Medulla oblongata (tissue), 1 donor: ENCODE results near the gene KCNA10.

Experiments
- DNase-seq: peaks from one replicate; pipeline ENCODE4 v3.0.0-alpha.2; 2015; ENCODE audit errors: extremely low spot score

The KCNA10 gene

DNA sequence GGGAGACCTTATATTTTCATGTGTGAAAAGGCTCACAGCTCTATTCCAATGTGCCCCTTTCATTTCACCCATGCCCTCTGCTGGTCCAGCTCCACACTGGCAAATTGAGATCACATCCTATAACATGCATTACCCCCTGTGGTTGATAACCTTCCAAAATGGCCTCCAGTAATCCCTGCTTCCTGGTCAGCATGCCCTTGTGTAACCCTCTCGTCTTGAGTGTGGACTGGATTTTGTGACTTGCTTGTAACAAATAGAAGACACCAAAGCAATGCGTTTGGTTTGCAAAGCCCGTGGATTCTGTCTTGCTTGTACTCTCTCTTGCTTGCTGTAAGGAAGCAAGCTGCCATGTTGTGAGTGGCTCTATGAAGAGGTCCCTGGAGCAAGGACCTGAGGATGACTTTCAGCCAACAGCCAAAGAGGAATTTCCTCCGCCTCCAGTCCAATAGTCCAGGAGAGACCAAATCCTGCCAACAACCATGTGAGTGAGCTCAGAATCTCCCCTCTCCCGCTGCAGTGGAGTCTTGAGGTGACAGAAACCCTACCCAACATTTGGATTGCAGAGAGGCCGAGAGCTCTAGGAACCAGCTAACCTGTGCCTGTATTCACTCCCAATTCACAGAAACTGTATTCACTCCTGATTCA is 17.4 kb downstream of the KCNA10 start:
- DNase-seq = no peak

DNA sequence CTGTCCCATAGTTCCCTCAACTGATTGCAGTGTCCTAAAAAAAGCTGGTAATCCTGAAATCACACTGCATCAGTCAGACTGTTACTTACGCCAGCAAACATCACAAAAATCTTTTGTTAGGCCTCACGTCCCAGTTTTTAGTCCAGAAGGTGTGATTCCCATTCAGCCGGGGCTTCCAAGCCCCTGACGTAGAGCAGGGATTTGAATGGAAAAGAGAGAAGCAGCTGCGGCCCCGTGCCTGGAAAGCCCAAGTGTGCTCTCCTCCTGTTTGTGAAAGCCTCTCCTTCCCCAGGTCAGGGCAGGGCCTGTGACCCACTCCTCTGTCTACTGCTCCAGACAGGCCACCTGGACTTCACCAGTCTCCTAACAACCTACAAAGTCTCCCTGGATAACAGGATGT is 20.7 kb downstream of the KCNA10 start:
- no peak for DNase-seq

DNA sequence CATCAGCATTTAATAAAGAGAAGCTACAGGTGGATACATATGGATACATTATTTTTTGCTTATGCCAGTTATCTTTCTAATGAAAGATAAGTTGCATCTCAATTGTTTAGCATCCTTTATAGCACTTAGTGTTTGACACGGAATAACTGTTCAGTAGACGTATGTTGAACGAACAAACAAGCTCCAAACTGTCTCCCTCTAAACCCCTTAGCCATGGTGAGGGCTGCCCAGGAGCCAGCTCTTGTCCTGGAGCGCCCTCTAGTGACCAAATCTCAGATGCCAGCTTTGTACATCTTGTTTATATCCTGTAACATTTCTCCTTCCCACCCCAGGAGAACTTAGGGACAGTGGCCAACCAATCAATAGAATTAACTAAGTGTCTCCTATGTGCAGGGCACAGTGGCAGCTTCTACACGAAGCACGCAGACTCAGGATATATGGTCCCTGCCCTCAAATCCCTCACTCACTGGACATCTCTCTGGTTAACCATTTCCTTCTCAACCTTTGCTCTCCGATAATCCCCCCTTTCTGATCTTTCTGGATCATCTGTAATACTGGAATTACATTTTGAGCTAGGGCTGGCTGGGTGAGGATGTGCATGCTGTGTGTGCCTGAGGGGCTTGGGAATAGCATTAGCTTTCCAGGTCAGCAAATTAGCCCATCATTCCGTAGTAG is 22.9 kb downstream of the KCNA10 start:
- peak; percentile 90 for DNase-seq

DNA sequence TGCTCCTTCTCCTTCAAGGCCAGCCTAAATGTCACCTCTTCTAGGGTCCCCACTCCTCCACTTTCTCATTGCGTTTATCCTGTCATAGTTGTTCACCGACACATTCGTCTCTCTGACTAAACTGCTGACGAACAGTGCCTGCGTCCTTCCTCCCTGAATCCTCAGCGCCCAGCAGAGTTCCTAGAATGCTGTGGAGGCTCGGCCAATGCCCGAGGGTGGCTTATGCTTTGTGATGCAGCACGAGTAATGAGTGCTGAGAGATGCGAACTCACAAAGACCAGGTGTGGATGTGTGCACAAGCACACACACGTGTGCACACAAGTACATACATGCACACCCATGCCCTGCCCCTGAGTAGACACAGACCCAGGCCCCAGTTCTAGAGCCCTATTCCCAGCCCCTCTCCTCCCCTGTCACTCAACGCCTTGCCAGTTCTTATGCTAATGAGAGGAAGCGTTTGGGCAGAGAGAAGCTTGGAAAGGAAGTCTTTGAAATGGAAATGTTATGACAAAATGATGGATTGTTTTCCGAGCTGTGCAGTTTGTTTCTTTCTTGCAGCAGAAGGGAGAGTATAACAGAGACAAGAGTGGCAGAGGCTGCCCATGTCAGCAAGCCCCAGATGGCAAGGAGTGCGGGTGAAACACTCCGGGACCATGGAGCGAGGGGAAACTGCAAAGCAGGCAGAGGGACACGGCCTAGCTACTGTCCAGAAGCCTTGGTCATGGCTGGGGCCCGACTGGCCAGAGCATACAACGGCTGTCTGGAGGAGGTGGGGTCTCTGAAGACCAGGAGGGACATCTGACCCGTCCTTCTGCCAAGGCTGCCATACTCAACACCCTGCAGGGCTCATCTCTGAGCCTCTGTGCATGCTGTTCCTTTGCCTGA is 24.2 kb downstream of the KCNA10 start:
- no peak for DNase-seq

DNA sequence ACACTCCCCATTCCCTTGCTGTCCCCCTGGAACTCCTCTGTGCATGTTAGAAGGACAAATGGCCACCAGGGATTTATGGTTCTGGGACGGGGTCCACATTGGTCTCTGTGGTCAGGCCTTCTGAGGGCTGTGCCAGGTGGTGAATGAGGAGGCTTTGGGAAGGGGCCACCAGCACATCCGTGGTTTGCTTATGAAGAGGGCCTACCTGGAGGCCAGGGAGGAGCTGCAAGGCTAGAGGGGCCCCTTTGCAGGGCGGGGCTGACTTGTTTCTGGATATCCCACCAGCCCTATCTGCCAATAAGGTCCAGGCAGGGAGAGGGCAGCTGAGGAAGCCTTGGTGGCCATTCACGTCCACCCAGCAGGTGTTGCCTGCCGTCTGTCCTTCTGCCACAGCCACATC is 24.9 kb downstream of the KCNA10 start:
- DNase-seq = no peak

DNA sequence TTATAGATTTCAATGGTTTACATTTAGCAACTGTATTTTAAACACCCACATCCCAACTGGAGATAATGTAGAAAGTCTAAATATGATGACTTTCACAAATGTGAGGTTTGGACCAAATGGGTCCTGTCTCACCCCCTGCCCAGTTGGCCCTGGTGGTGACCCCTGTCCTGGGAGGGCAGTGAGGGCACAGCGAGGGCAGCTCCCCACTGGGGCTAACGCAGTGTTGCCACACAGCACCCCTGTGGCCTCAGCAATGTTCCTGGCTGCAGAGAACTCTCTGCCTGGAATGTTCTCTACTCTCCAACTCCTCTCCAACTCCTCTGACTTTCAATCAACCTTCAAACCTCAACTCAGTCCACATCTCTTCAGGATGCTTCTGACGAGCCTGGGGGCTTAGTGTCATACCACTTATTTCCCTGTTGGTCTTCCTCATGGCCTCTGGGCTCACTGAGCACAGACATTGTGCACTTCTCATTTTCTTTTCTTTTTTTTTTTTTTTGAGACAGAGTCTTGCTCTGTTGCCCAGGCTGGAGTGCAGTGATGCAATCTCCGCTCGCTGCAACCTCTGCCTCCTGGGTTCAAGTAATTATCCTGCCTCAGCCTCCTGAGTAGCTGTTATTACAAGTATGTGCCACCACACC is 25.8 kb downstream of the KCNA10 start:
- no peak for DNase-seq

DNA sequence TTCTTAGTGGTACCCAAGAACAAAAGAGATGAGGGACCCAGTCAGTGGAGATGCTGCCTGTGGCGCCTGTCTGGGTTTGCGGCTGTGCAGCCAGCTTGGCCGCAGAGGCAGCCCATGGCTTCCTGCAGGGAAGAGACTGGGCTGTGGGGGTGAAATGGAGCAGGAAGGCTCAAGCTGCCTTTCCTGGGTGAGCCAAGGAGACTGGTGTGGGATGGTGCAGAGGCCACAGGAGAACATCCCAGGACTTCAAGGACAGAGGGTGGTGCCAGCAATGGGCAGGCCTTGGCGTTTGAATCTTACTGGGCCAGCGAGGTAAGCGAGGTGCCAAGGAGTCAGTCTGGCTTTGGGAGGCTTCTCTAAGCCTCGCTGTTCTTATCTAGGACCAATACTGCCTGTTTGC is 26.4 kb downstream of the KCNA10 start:
- no peak for DNase-seq

DNA sequence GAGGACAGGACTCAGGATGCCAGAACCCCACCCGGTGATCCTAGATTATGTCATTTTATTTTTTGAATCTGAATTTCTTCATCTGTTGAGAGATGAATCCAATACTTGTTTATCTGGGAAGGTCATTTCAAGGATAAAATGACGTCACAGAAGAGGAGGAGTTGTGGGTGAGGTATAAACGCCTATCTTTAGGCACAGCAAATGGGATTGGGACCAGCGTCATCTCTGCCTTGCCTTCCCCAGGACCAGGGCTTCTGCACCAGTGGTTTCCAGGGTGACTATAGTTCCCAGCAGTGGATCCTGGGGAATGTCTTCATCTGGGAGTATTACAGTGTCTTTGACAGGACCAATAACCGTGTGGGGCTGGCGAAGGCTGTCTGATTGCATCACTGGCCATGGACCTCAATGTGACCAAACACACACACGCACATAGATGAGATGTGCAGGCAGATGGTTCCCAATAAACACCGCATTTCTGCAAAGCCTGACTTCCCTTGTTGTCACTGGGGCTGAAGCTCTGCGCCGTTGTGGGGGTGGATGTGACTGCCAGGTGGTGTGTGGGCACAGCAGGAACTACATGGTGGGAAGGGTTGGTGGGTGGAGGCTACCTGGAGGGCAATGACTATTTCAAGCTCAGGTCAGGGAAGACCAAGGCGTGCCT is 28.1 kb downstream of the KCNA10 start:
- no peak for DNase-seq

DNA sequence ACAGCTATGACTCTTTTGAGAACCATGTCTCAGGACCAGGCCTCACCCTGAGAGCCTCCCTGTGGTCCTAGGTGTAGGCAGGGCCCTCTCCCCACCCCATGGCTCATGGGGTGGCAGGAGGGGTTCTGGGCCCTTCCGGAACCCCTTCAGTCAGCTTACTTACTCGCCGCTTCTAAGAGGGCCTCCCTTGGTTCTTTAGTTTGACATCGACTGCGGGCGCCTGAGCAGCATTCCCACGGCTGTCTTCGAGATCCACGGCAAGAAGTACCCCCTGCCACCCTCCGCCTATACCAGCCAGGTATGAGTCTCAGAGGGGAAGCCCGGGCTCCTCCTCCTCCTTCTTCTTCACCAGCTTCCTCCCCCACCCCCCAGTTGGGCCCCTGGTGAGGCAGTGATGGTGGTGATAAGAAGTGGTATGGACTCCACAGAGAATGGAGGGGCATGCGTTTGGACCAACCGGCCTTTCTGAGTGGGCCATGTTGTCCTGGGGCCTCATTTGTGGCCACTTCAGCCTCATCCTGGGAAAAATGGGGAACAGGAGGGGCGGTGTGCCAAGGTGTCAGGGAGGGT is 28.9 kb downstream of the KCNA10 start:
- no peak for DNase-seq

DNA sequence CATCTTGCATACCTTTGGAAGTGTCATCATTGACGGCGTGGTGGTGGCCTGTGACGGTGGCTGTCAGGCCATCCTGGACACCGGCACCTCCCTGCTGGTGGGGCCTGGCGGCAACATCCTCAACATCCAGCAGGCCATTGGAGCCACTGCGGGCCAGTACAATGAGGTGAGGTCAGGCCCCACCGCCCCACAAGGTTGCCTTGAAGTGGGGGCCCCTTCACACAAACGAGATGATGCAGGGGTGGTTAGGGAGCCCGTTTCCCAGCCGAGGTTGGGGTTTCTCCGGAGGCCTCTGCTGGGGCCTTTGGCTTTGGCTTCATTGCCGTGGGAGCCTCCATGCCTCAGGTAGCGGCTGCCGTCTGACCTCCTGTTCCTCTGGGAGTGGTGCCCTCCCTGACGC is 29.6 kb downstream of the KCNA10 start:
- no peak for DNase-seq

DNA sequence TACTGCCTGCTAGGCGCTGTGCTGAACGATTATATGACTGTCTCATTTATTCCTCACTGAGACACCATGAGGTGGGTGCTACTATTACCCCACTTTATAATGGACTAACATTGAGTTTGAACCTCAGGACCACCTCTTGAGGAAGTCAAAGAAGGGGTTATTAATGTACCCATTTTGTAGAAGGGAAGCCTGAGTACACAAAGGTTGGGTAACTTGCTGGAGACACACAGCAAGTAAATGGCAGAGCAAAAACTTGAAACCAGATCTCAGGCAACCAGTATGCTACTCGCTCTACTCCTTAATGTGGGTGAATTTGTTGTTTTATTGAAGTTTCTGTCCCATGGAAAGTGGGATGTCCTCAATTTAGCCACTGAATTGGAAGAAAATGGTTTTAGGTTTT is 30.1 kb downstream of the KCNA10 start:
- DNase-seq = no peak

DNA sequence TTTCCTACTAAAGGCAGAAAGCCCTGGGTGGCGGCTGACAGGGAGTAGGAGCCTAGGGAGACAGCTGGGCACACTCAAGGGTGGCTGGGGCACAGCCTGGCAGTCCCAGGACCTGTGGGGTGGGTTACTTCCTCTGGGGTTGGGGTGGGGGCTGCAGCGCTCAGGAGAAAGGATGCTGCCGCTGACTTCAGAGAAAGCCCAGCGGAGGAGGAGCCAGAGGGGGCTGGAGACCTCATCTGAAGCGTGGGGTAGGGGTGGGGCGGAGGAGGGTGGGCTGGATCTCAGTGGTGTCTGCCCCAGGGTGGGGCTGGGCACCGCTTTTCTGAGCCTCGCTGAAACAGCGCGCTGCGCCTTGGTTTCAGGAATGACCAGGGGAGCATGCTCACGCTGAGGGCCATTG is 30.8 kb downstream of the KCNA10 start:
- no peak for DNase-seq

DNA sequence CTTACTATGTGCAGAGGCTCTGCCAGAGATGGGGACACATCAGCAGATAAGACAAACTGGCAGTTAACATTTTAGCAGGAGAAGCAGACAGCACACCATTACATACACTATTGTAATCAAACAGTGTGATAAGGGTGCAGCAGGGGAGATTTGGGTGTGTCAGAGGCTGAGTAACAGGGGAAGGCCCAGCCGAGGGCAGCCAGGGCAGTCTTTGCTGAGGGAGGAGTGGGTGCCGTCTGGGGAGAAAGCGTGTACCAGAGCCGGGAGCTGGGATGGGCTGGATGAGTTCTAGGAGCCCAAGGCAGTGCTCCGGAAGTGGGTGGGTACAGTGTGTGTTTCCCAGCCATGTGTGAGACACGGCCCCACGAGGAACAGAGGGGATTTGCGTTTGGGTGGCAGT is 31.2 kb downstream of the KCNA10 start:
- no peak for DNase-seq

DNA sequence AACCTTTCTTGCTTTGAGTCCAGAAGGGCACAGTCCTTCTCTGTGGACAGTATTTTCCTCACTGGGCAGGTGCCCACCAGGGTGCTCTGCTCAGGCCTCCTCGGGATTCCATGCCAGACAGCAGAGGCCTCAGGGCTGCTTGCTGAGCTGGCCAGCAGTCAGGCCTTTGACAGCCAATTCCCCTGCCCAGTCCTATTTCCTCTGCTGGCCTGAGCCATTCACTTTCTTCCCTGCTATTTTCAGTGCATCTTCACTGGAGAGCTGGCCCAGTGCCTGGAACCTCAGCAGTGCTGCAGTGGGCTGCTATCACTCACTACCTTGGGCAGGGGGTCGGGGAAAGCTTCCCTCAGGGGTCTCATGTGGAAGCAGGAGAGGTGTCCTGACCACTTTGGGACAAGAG is 33.2 kb downstream of the KCNA10 start:
- DNase-seq = no peak

DNA sequence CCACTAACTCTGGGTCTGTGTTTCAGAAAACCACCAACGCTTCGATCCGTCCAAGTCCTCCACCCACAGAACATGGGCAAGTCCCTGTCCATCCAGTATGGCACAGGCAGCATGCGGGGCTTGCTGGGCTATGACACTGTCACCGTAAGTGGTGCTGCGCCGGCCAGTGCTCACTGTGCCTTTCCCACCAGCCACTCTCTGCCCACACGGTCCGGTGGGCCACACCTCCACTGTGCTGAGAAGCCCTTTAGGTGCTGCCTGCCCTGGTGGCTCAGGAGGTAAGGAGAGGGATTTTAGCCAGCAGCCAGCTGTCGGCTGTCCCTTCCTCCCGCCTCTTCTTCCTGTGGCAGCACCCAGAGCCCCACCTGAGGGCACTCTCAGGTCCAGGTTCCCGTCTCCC is 34.2 kb downstream of the KCNA10 start:
- DNase-seq = no peak

DNA sequence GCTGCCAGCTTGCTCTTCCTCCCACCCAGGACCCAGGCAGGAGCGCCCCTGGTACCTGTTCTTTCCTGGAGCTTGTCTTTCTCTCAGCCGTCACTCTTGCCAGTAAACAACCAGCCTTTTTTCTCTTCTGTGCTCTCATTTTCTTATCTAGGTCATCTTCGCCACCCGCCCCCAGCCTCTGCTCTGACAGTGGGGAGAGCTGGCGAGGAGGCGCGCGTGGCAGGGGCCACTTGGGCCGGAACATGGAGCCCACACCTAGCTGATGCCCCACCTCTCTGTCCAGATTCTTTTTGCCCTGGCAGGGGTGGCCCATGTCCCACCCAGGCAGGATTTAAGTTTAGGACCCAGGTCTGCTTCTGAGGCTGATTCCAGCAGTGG is 35.7 kb downstream of the KCNA10 start:
- no peak for DNase-seq

DNA sequence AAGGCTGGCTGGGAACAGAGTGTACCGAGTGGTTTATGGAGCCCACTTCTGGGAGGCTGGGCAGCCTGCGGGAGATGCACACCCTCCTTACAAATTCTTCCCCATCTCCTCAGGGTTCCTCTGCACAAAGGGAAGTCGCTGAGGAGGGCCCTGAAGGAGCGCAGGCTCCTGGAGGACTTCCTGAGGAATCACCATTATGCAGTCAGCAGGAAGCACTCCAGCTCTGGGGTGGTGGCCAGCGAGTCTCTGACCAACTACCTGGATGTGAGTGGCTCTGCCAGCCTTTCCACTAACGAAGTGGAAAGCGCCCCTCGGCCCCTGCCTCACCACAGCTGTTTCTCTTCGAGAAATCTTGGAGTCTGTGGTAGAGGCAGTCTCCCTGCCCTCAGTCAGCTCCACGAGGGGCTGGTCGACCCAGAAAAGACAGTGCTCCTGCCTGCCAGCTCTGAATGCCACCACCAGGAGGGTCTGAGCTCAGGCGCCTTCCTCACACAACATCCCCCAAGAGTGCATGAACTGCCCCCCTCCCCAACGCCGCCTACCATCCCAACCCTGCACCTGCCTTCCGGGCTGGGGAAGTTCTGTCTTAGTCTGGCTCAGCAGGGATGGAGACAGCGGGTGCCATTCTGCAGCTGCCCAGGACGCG is 36.2 kb downstream of the KCNA10 start:
- DNase-seq = no peak

DNA sequence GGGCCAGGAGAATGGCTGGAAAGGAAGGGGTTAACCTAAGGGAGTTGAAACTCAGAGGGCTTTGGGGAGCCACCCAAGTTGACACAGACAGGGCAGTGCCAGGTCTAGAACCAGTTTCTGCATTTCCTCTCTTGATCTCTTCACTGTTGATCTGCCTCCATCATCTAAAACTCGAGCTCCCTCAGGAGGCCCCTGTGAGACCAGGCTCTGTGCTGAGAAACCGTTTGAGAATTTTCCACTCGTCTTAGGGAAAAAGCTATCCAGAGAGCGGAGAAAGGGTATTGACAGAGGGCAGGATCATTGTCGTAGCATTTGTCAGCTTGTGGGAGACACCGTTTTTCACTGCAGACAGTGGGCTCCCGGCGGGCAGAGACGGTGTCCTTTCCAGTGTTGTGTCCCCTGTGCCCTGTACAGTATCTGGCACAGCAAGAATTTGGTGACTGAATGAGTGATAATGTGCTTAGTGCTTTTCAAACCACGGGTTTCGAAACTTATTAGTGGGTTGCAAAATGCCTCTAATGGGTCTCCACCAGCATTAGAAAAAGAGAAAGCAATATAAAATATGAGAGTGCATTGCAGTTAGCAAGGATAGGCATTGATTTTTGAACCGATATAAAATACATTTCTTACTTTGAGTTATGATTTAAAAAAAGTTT is 36.9 kb downstream of the KCNA10 start:
- no peak for DNase-seq

DNA sequence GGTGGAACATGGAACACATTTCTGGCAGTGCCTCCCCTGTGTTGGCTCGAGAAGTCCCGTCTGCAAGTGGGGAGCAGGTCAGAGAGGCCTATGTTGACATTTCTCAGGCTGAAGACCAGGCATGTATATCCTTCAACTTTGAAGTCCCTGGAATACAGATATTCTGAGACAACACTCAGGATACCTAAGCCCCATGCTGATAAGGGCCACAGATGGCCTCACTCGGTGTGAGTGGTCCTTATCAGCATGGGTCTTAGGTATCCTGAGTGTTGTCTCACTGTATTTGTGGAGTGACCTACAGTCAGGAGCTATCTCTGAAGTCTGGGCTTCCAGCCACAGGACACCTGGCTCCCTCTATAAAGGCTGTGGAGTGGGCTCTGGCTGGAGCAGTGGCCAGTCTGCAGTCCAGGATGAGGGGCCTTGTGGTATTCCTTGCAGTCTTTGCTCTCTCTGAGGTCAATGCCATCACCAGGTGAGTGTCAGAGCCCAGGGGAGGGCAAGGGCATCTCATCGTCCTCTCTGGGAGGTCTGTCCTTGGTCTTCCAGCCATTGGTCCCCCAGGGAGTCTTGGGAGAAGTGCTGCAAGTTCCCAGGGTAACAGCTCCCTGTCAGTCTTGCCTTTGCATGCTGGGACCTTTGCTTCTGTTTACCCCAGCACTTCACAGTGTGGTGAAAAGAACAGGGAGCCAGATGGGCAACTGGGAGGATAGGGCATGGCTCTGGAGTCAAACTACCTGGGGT is 38.4 kb downstream of the KCNA10 start:
- no peak for DNase-seq

DNA sequence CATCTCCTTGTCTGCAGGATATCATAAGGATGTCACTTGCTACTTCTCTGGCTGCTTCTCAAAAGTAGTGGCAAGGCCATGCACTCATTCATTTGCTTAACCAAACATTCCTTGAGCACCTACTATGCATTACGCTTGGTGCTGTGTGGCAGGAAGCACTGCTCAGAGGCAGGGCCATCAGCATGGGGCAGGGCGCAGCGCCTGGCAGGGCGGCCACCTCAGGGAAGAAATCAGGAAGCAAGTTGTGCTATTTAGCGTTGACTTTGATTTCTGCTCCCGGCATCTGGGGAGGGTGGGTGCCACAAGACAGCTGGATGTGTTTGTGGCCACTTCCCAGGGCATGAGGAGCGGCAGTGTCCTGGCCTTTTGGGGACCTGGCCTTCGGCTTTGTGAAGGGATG is 40.1 kb downstream of the KCNA10 start:
- DNase-seq = no peak
